Astrocyte (in vitro differentiated cells and primary cell): ENCODE measurements around the gene EPHB1. TPM values are rescaled to one million over a fixed set of nuclear protein-coding genes. Genes with fewer than 3 reads are reported as not detected.

Experiments
- DNase-seq: peaks from one replicate; pipeline ENCODE4 v3.0.0-alpha.2; 2010; ENCODE audit warnings: low read depth
- FAIRE-seq: peaks from 2 replicates; lab custom pipeline; 2011; peaks lifted over from hg19 to GRCh38; lab: Jason Lieb, UNC
- H2AFZ ChIP-seq: 2 replicates; pipeline ENCODE4 v1.6.0; 2012; ENCODE audit warnings: low read depth, low read length, inconsistent platforms
- H3K27ac ChIP-seq: 2 replicates; pipeline ENCODE4 v1.5.1; 2011; ENCODE audit warnings: low read depth, low read length, inconsistent platforms
- H3K27me3 ChIP-seq: 2 replicates; pipeline ENCODE4 v1.6.0; 2011; ENCODE audit warnings: low read length, inconsistent platforms; ENCODE audit not compliant: insufficient read depth
- H3K36me3 ChIP-seq: 2 replicates; pipeline ENCODE4 v1.5.1; 2011; ENCODE audit warnings: low read length, inconsistent platforms; ENCODE audit not compliant: insufficient read depth
- H3K4me1 ChIP-seq: 2 replicates; pipeline ENCODE4 v1.5.1; 2011; ENCODE audit warnings: low read length, inconsistent platforms; ENCODE audit not compliant: insufficient read depth
- H3K4me2 ChIP-seq: 2 replicates; pipeline ENCODE4 v1.6.0; 2012; ENCODE audit warnings: low read length, inconsistent platforms
- H3K4me3 ChIP-seq: 2 replicates; pipeline ENCODE4 v1.5.1; 2011; ENCODE audit warnings: low read depth, mild to moderate bottlenecking, low read length, inconsistent platforms; ENCODE audit not compliant: insufficient read depth
- H3K79me2 ChIP-seq: 2 replicates; pipeline ENCODE4 v1.6.0; 2012; ENCODE audit warnings: mild to moderate bottlenecking, low read length, inconsistent platforms; ENCODE audit not compliant: insufficient read depth
- H3K9ac ChIP-seq: 2 replicates; pipeline ENCODE4 v1.6.0; 2012; ENCODE audit warnings: mild to moderate bottlenecking, low read length, inconsistent platforms
- H3K9me3 ChIP-seq: 2 replicates; pipeline ENCODE4 v1.5.1; 2012; ENCODE audit warnings: low read depth, mild to moderate bottlenecking, low read length, inconsistent platforms; ENCODE audit not compliant: insufficient read depth
- H4K20me1 ChIP-seq: 2 replicates; pipeline ENCODE4 v1.6.0; 2012; ENCODE audit warnings: low read length, inconsistent platforms; ENCODE audit not compliant: insufficient read depth
- H3K27ac Mint-ChIP-seq: one replicate; pipeline ENCODE4 v1.8.0; 2021; ENCODE audit warnings: mild to moderate bottlenecking, mixed read lengths; ENCODE audit not compliant: unreplicated experiment
- H3K27me3 Mint-ChIP-seq: one replicate; pipeline ENCODE4 v1.8.0; 2021; ENCODE audit warnings: low read depth, mixed read lengths; ENCODE audit not compliant: unreplicated experiment
- H3K36me3 Mint-ChIP-seq: one replicate; pipeline ENCODE4 v1.8.0; 2021; ENCODE audit warnings: low read depth, mixed read lengths; ENCODE audit not compliant: unreplicated experiment
- H3K4me1 Mint-ChIP-seq: one replicate; pipeline ENCODE4 v1.8.0; 2021; ENCODE audit warnings: low read depth, mixed read lengths; ENCODE audit not compliant: unreplicated experiment
- H3K4me3 Mint-ChIP-seq: one replicate; pipeline ENCODE4 v1.8.0; 2021; ENCODE audit warnings: mild to moderate bottlenecking, moderate library complexity, mixed read lengths; ENCODE audit not compliant: unreplicated experiment
- H3K9me3 Mint-ChIP-seq: one replicate; pipeline ENCODE4 v1.8.0; 2021; ENCODE audit warnings: mild to moderate bottlenecking, mixed read lengths; ENCODE audit not compliant: unreplicated experiment
- CTCF ChIP-seq: IDR thresholded peaks from 2 replicates; pipeline ENCODE4 v1.5.1; 2011; ENCODE audit warnings: low read depth, mild to moderate bottlenecking, inconsistent platforms, low read length, moderate library complexity; ENCODE audit not compliant: insufficient read depth
- EZH2 ChIP-seq: IDR thresholded peaks from 2 replicates; pipeline ENCODE4 v1.6.1; 2012; ENCODE audit warnings: mild to moderate bottlenecking, low read length, inconsistent platforms; ENCODE audit not compliant: insufficient read depth
- total RNA-seq: library from RNA; stranded (reverse); gene quantifications from 2 replicates; pipeline ENCODE4 v1.2.1, GENCODE V29; 2021

The EPHB1 gene
- total RNA-seq, 1 donor from 2014 or later: 4.1 TPM

- no peak for DNase-seq
- no peak for FAIRE-seq
- H3K4me3 Mint-ChIP-seq: no peak overlapping the region
- Histone ChIP-seq H2AFZ (no peak overlapping the region), H3K4me3 (no peak overlapping the region), H3K4me2 (no peak overlapping the region), H3K9ac (no peak overlapping the region), H3K79me2 (no peaks in the 10 kb centered on the region), H3K27me3 (no peaks in the 10 kb centered on the region), H3K9me3 (no peaks in the 10 kb centered on the region), H3K36me3 (no peaks in the 10 kb centered on the region), H4K20me1 (no peaks in the 10 kb centered on the region), H3K4me1 (no peaks in the 10 kb centered on the region), H3K27ac (no peak overlapping the region)
- peaks cover 24% of the 10 kb centered on the region for H3K27me3 Mint-ChIP-seq
- no peak overlapping the region for H3K27ac Mint-ChIP-seq
- TF ChIP-seq EZH2: no peak
- TF ChIP-seq CTCF: no peak
- H3K4me1 Mint-ChIP-seq: no peaks in the 10 kb centered on the region
- H3K36me3 Mint-ChIP-seq: no peaks in the 10 kb centered on the region
- peaks cover 4% of the 10 kb centered on the region for H3K9me3 Mint-ChIP-seq
Measured at GRCh38 chr3:134927599-134927998, 132.5 kb downstream of the EPHB1 start.

- Histone ChIP-seq H3K4me1 (no peaks in the 10 kb centered on the region), H4K20me1 (no peaks in the 10 kb centered on the region), H3K36me3 (no peaks in the 10 kb centered on the region), H3K9me3 (no peaks in the 10 kb centered on the region), H3K27me3 (no peaks in the 10 kb centered on the region), H3K9ac (no peak overlapping the region), H3K79me2 (no peaks in the 10 kb centered on the region), H3K4me3 (no peak overlapping the region), H2AFZ (no peak overlapping the region), H3K27ac (no peak overlapping the region), H3K4me2 (no peak overlapping the region)
- peaks cover 4% of the 10 kb centered on the region for H3K9me3 Mint-ChIP-seq
- peaks cover 27% of the 10 kb centered on the region for H3K27me3 Mint-ChIP-seq
- TF ChIP-seq EZH2 (no peak), CTCF (no peak)
- no peak overlapping the region for H3K4me3 Mint-ChIP-seq
- FAIRE-seq (no peak), DNase-seq (no peak)
- H3K36me3 Mint-ChIP-seq: no peaks in the 10 kb centered on the region
- no peak overlapping the region for H3K27ac Mint-ChIP-seq
- H3K4me1 Mint-ChIP-seq: no peaks in the 10 kb centered on the region
Measured at GRCh38 chr3:134928392-134928791, 133.3 kb downstream of the EPHB1 start.

DNA sequence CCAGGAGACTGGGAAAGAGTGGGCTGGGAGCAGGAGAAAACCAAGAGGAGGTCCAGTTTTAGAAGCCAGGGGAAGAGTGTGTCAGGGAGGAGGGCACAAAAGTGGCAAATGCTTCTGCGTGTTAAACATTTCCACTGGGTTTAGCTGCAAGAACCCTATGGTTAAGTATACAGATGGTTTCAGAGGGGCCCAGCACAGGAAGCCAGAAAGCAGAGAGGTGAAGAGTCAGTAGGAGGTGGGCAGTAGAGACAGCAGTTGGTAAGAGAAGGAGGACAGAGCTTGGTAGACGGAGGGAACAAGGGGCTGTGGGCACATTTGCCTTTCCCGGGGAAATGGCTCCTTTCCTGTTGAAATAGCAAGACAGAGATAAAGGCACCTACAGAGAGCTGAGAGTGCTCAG, 133.8 kb downstream of the EPHB1 start:
- no peaks in the 10 kb centered on the region for H3K9me3 ChIP-seq
- H3K36me3 ChIP-seq: no peaks in the 10 kb centered on the region
- no peak overlapping the region for H3K4me3 ChIP-seq
- Mint-ChIP-seq H3K27ac (no peak overlapping the region), H3K27me3 (peaks cover 27% of the 10 kb centered on the region), H3K4me1 (no peaks in the 10 kb centered on the region), H3K9me3 (peaks cover 4% of the 10 kb centered on the region), H3K4me3 (no peak overlapping the region), H3K36me3 (no peaks in the 10 kb centered on the region)
- TF ChIP-seq EZH2 (no peak), CTCF (no peak)
- no peaks in the 10 kb centered on the region for H4K20me1 ChIP-seq
- no peak overlapping the region for H3K4me2 ChIP-seq
- no peak overlapping the region for H3K27ac ChIP-seq
- H3K9ac ChIP-seq: no peak overlapping the region
- DNase-seq (no peak), FAIRE-seq (no peak)
- H3K4me1 ChIP-seq: no peaks in the 10 kb centered on the region
- no peaks in the 10 kb centered on the region for H3K27me3 ChIP-seq
- no peaks in the 10 kb centered on the region for H3K79me2 ChIP-seq
- no peak overlapping the region for H2AFZ ChIP-seq
